ENCODE data around the gene C6orf120. TPM values are rescaled to one million over a fixed set of nuclear protein-coding genes. Genes with fewer than 3 reads are reported as not detected.

C6orf120 gene
- total and polyA plus RNA-seq, 9 of the 15 experiments (the other 6 are each of a cell fraction or from before 2014, with no cell fraction given), result 7.7 to 44.9 (median 34.8) TPM

DNA sequence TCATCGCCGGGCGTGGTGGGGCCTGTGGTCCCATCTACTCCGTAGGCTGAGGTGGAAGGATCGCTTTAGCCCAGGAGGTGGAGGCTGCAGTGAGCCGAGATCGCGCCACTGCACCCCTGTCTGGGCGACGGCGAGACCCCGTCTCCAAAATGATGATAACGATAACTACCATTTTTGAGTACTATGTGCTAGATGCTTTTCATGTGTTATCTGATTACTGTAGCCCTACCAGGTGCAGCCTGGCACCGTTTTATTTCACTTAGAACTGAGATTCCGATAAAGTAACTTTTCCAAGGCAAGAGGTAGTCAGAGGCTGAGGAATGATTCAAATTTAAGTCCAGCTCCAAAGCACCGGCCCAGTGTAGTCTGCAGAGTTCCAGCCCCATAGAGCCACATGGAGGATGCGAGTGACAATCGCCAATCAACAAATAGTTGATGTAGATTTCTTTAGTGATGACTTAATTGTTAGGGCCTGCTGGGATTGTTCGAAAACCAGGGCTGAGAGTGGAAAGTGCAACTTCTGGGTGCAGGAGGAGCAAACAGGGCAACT is 50.2 kb downstream of the C6orf120 start (continued):
- TF ChIP-seq TSHZ1 (CRISPR knock-in tag; IDR thresholded peaks at IDR 0.05) (no peak), ZBED1 (IDR thresholded peaks at IDR 0.05) (peak; percentile 20; the same call in 1 of the 2 replicates), HMG20B (CRISPR knock-in tag; IDR thresholded peaks at IDR 0.05) (no peak), TRIM25 (IDR thresholded peaks at IDR 0.05; ENCODE audit: borderline replicate concordance) (no peak), KDM1A (IDR thresholded peaks at IDR 0.05) (no peak), NFRKB (IDR thresholded peaks at IDR 0.05; ENCODE audit: low read depth) (no peak), ZNF75A (CRISPR knock-in tag; IDR thresholded peaks at IDR 0.05) (0 out of 2 replicates have a peak, but pooled peaks have one; percentile 19), ATF7 (IDR thresholded peaks at IDR 0.05) (no peak), SP2 (IDR thresholded peaks at IDR 0.05; ENCODE audit: extremely low read depth, low read depth, low read length, poor library complexity, severe bottlenecking) (no peak), ZKSCAN1 (IDR thresholded peaks at IDR 0.05; ENCODE audit: low read depth, low read length) (no peak), RNF219 (CRISPR knock-in tag; IDR thresholded peaks at IDR 0.05) (no peak), CTCF (IDR thresholded peaks at IDR 0.05 in 2 of 3, conservative IDR thresholded peaks at IDR 0.05 in 1 of 3; ENCODE audit: insufficient read depth in 2 of 3, low read depth in 1 of 3, low read length in 3 of 3) (no peak), EWSR1 (IDR thresholded peaks at IDR 0.05; ENCODE audit: borderline replicate concordance, low read depth, partially characterized antibody) (no peak), DACH1 (IDR thresholded peaks at IDR 0.05; ENCODE audit: partially characterized antibody) (no peak), RFX5 (IDR thresholded peaks at IDR 0.05; ENCODE audit: low read depth, low read length) (no peak), XRCC4 (IDR thresholded peaks at IDR 0.05; ENCODE audit: extremely low read depth, insufficient read depth, insufficient read length) (no peak)
- TF ChIP-seq, protein P1, sequence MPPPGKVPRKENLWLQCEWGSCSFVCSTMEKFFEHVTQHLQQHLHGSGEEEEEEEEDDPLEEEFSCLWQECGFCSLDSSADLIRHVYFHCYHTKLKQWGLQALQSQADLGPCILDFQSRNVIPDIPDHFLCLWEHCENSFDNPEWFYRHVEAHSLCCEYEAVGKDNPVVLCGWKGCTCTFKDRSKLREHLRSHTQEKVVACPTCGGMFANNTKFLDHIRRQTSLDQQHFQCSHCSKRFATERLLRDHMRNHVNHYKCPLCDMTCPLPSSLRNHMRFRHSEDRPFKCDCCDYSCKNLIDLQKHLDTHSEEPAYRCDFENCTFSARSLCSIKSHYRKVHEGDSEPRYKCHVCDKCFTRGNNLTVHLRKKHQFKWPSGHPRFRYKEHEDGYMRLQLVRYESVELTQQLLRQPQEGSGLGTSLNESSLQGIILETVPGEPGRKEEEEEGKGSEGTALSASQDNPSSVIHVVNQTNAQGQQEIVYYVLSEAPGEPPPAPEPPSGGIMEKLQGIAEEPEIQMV (tag; conservative IDR thresholded peaks at IDR 0.05; ENCODE audit: low read depth), result 0 out of 2 replicates have a peak, but pooled peaks have one; percentile 17

Data from K562 (cell line).